Measurements from ENCODE around the gene AFF3. TPM values are rescaled to one million over a fixed set of nuclear protein-coding genes. Genes with fewer than 3 reads are reported as not detected.

Gene AFF3
- total and polyA plus RNA-seq, 2 experiments from 2014 or later: 7.3 to 7.8 TPM

DNA sequence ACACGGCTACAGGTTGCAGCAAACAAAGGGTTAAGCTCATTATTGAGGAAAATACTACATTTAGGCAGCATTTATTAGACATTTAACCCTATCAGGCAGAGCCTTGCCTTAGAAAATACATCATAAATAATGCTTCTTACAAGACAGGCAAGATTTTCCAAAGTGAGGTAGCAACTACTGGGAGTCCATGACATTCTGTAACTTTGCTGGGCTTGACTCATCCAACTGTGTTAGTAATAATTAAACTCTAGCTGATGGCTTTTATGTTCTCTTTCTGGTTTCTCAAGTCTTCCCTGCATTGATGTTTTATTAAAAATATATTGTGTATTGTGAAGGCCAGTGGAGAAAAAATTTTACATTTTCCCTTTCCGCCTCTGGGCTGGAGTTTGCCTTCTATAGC lies 291.3 kb downstream of the AFF3 start:
- Histone ChIP-seq H3K36me3 (replicated peaks; ENCODE audit: insufficient read depth, low read depth) (no peaks in the 10 kb centered on the region), H3K9me3 (ENCODE audit: low read depth) (peaks cover 4% of the 10 kb centered on the region), H3K4me3 (no peak overlapping the region), H3K4me2 (no peak overlapping the region), H3K27me3 (no peaks in the 10 kb centered on the region), H4K20me1 (ENCODE audit: insufficient read depth, poor library complexity, severe bottlenecking) (no peaks in the 10 kb centered on the region), H3K79me2 (no peaks in the 10 kb centered on the region), H3K9me2 (replicated peaks; ENCODE audit: insufficient read depth) (no peaks in the 10 kb centered on the region), H3K4me1 (ENCODE audit: insufficient read depth) (no peaks in the 10 kb centered on the region), H3K27ac (no peak overlapping the region), H2AFZ (no peak overlapping the region)
- 86% methylated on average over 2 of the region's 2 CpGs for WGBS (ENCODE audit: low lambda C conversion rate, missing lambda C conversion rate)
- no peak for TF ChIP-seq EZH2phosphoT487 (IDR thresholded peaks at IDR 0.05; ENCODE audit: low read depth, severe bottlenecking, unreplicated experiment)
- DNase-seq (ENCODE audit: low spot score): no peak

DNA sequence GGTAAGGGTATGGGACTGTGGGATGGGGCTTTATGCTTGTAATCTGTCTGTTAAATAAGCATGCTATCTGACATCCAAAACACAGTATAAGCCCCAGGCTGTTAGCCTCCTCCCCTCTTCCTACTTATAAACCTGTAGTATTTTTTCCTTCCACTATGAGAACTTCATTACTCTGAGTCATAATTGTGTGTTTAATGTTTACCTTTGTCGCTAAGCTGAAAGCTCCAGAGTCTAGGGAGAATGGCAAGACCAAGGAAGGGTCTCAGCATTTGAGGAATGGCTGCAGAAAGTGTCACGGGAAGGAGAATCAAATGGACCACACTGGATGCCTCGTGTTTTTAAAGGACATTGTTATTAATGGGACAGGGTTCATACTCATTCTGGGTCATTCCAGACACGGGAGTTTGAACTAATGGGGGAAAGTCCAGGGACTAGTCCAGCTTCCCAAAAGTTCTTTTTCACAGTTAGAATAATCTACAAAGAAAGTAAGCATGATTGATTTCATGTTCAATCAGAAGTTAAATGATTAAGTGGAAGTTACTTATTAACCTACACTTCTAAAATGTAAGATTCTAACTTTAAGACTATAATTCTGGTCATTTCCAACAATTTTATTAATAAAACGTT lies 292.2 kb downstream of the AFF3 start:
- no peak overlapping the region for H3K4me3 ChIP-seq
- TF ChIP-seq EZH2phosphoT487 (IDR thresholded peaks at IDR 0.05; ENCODE audit: low read depth, severe bottlenecking, unreplicated experiment) (no peak), EZH2 (IDR thresholded peaks at IDR 0.05; ENCODE audit: borderline replicate concordance) (no peak)
- TF ChIP-seq, protein P1, sequence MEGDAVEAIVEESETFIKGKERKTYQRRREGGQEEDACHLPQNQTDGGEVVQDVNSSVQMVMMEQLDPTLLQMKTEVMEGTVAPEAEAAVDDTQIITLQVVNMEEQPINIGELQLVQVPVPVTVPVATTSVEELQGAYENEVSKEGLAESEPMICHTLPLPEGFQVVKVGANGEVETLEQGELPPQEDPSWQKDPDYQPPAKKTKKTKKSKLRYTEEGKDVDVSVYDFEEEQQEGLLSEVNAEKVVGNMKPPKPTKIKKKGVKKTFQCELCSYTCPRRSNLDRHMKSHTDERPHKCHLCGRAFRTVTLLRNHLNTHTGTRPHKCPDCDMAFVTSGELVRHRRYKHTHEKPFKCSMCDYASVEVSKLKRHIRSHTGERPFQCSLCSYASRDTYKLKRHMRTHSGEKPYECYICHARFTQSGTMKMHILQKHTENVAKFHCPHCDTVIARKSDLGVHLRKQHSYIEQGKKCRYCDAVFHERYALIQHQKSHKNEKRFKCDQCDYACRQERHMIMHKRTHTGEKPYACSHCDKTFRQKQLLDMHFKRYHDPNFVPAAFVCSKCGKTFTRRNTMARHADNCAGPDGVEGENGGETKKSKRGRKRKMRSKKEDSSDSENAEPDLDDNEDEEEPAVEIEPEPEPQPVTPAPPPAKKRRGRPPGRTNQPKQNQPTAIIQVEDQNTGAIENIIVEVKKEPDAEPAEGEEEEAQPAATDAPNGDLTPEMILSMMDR (IDR thresholded peaks at IDR 0.05; ENCODE audit: poor library complexity): no peak
- H3K27ac ChIP-seq: no peak overlapping the region
- no peaks in the 10 kb centered on the region for H3K9me2 ChIP-seq (replicated peaks; ENCODE audit: insufficient read depth)
- no peaks in the 10 kb centered on the region for H3K4me1 ChIP-seq (ENCODE audit: insufficient read depth)
- no peak overlapping the region for H2AFZ ChIP-seq
- DNase-seq (ENCODE audit: low spot score): peak; percentile 12
- WGBS (ENCODE audit: low lambda C conversion rate, missing lambda C conversion rate): 71% methylated on average over 5 of the region's 5 CpGs
- peaks cover 4% of the 10 kb centered on the region for H3K9me3 ChIP-seq (ENCODE audit: low read depth)
- H3K4me2 ChIP-seq: no peak overlapping the region
- H3K36me3 ChIP-seq (replicated peaks; ENCODE audit: insufficient read depth, low read depth): no peaks in the 10 kb centered on the region
- no peaks in the 10 kb centered on the region for H3K79me2 ChIP-seq
- no peaks in the 10 kb centered on the region for H3K27me3 ChIP-seq
- H4K20me1 ChIP-seq (ENCODE audit: insufficient read depth, poor library complexity, severe bottlenecking): no peaks in the 10 kb centered on the region

DNA sequence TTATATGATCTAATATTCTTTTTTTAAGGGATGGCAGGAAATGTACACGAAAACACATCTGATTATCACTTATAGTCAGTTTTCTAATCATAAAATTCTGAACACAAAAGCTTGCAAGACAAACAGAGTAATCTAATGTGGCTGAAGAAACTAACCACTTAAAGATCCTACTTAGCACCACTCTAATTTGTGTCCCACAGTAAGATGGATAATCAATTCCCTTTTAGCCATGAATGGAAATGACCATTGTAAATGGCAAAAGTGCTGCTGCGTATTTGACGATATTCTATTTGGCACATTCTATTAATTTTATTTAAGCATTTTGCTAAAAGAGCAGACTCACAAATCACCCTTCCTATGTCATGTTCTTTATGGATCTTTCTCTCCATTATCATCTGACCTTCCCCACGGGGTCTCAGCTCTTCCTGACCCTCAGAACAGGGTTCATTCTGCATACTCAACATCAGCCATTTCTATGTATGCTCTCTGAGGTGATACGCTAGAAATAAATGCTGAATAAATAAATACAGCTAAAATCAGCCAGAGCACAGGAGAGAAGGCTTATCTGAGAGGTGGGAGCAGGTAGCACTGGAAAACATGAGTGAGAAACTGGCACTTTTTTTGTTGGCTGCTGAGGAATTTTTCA lies 295.8 kb downstream of the AFF3 start:
- Histone ChIP-seq H4K20me1 (ENCODE audit: insufficient read depth, poor library complexity, severe bottlenecking) (no peaks in the 10 kb centered on the region), H3K36me3 (replicated peaks; ENCODE audit: insufficient read depth, low read depth) (no peaks in the 10 kb centered on the region), H3K79me2 (no peaks in the 10 kb centered on the region), H3K27ac (no peak overlapping the region), H3K4me1 (ENCODE audit: insufficient read depth) (no peaks in the 10 kb centered on the region), H3K4me3 (no peak overlapping the region), H2AFZ (no peak overlapping the region), H3K4me2 (no peak overlapping the region), H3K9me3 (ENCODE audit: low read depth) (no peaks in the 10 kb centered on the region), H3K9me2 (replicated peaks; ENCODE audit: insufficient read depth) (no peaks in the 10 kb centered on the region), H3K27me3 (no peaks in the 10 kb centered on the region)
- DNase-seq (ENCODE audit: low spot score): no peak
- TF ChIP-seq EZH2phosphoT487 (IDR thresholded peaks at IDR 0.05; ENCODE audit: low read depth, severe bottlenecking, unreplicated experiment): no peak
- TF ChIP-seq, protein P1 (IDR thresholded peaks at IDR 0.05; ENCODE audit: poor library complexity): no peak
- TF ChIP-seq EZH2 (IDR thresholded peaks at IDR 0.05; ENCODE audit: borderline replicate concordance): no peak
- 92% methylated on average over 5 of the region's 5 CpGs for WGBS (ENCODE audit: low lambda C conversion rate, missing lambda C conversion rate)

DNA sequence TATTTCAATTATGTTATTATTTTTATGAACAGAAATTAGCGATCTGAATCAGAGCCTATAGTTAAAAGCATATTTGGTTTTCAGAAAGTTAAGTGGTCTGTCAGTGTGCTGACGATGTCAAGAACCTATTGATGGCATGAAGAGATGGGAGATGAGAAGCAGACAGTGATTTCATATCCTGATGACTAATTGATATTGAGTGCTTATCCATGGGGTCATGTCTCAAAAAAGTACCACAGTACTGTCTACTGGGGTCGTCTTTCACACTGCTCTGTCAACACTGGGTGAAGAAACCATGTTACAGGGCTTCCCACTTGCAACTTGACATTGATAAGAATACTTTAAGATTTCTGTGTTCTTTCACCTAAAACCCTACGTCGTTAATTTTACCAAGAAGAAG lies 297.1 kb downstream of the AFF3 start:
- H3K9me3 ChIP-seq (ENCODE audit: low read depth): no peaks in the 10 kb centered on the region
- H3K36me3 ChIP-seq (replicated peaks; ENCODE audit: insufficient read depth, low read depth): no peaks in the 10 kb centered on the region
- no peak for DNase-seq (ENCODE audit: low spot score)
- H3K79me2 ChIP-seq: no peaks in the 10 kb centered on the region
- no peaks in the 10 kb centered on the region for H4K20me1 ChIP-seq (ENCODE audit: insufficient read depth, poor library complexity, severe bottlenecking)
- H3K9me2 ChIP-seq (replicated peaks; ENCODE audit: insufficient read depth): no peaks in the 10 kb centered on the region
- TF ChIP-seq EZH2phosphoT487 (IDR thresholded peaks at IDR 0.05; ENCODE audit: low read depth, severe bottlenecking, unreplicated experiment) (no peak), EZH2 (IDR thresholded peaks at IDR 0.05; ENCODE audit: borderline replicate concordance) (no peak)
- no peak overlapping the region for H3K4me3 ChIP-seq
- 64% methylated on average over 5 of the region's 5 CpGs for WGBS (ENCODE audit: low lambda C conversion rate, missing lambda C conversion rate)
- no peak overlapping the region for H3K4me2 ChIP-seq
- no peak overlapping the region for H2AFZ ChIP-seq
- H3K4me1 ChIP-seq (ENCODE audit: insufficient read depth): no peaks in the 10 kb centered on the region
- H3K27ac ChIP-seq: no peak overlapping the region
- no peaks in the 10 kb centered on the region for H3K27me3 ChIP-seq

All from hepatocyte (in vitro differentiated cells).